Measurements from ENCODE around the gene CHCHD10. TPM values are rescaled to one million over a fixed set of nuclear protein-coding genes. Genes with fewer than 3 reads are reported as not detected.

Gene CHCHD10
- total and polyA plus RNA-seq, 2 of the 4 experiments (the other 2 are of a cell fraction) = 2.2 to 11.2 TPM

DNA sequence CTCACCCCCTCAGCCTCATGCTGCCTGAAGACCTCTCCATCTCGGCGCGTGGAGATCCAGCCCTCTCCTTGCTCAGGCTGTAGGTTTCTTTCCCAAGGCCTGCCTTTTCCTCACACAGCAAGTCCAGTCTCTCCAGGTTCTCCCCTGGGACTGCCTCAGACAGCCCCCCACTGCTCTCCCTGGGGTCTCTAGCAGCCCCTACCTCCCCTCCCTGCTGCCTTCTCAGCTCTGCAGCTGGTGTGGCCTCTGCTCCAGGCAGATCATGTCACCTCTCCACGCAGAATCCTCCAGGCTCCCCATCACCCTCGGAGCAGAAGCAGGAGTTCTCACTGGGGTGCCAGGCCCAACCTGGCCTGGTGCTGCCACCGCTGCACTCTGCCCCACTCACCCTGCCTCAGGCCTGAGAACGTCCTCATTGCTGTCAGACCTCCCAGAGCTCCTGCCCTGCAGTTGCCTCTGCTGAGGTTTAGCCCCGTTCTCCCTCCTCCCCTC, 34.2 kb upstream of the CHCHD10 start:
- intact Hi-C loops (cut with micrococcal nuclease) = no loop called here

More for the DNA sequence above, 34.2 kb upstream of the CHCHD10 start:
- Histone ChIP-seq H3K14ac (replicated peaks; ENCODE audit: low read depth, low read length) (no peak overlapping the region), H3K56ac (ENCODE audit: extremely low read depth, insufficient read depth, low read length) (no peak overlapping the region), H3K18ac (ENCODE audit: low read depth, low read length) (no peak overlapping the region), H4K5ac (ENCODE audit: low read depth, low read length) (no peak overlapping the region), H2AK5ac (ENCODE audit: low read depth, low read length) (no peak overlapping the region), H2BK5ac (ENCODE audit: low read depth, low read length, poor library complexity, severe bottlenecking) (no peak overlapping the region), H2AK9ac (replicated peaks; ENCODE audit: low read depth, low read length, poor library complexity) (no peak overlapping the region), H3K9me3 (ENCODE audit: control insufficient read depth, insufficient read depth, low read length) (no peaks in the 10 kb centered on the region), H3K79me1 (ENCODE audit: low read depth in 1 of 2, low read length in 2 of 2) (peaks cover 0 to 18% of the 10 kb centered on the region in 2 experiments; a peak in 2 of 4 replicates), H4K20me1 (ENCODE audit: insufficient read depth, low read length) (no peaks in the 10 kb centered on the region; the same call in 1 of the 2 replicates), H3K4me1 (ENCODE audit: control insufficient read depth, insufficient read depth, low read length) (no peaks in the 10 kb centered on the region), H2BK15ac (ENCODE audit: low read depth, low read length) (no peak overlapping the region), H3K27ac (ENCODE audit: insufficient read depth, low read length) (no peak overlapping the region), H3K4me2 (ENCODE audit: low read depth, low read length) (no peak overlapping the region), H3K23ac (ENCODE audit: low read depth, low read length) (no peak overlapping the region), H3K4me3 (ENCODE audit: insufficient read depth, low read depth, low read length) (no peak overlapping the region), H4K8ac (ENCODE audit: low read depth in 2 of 2, low read length in 2 of 2) (no peak overlapping the region), H2BK20ac (ENCODE audit: low read depth, low read length) (no peak overlapping the region), H4K91ac (ENCODE audit: insufficient read depth, low read depth, low read length) (no peak overlapping the region), H3K9ac (ENCODE audit: low read depth, low read length) (no peak overlapping the region), H3K27me3 (ENCODE audit: control insufficient read depth, insufficient read depth, low read length) (no peaks in the 10 kb centered on the region), H3K36me3 (ENCODE audit: control insufficient read depth, insufficient read depth, low read length) (peaks cover 72% of the 10 kb centered on the region), H3K9me1 (ENCODE audit: insufficient read depth, low read length) (no peaks in the 10 kb centered on the region), H2AFZ (replicated peaks; ENCODE audit: low read length, poor library complexity) (no peak overlapping the region), H2BK120ac (ENCODE audit: low read depth, low read length) (no peak overlapping the region), H3K4ac (ENCODE audit: low read depth, low read length) (no peak overlapping the region)
- ChIA-PET CTCF (no interaction called here), POLR2A (ENCODE audit: unreplicated experiment) (no interaction called here)
- DNase-seq (no peak), ATAC-seq (ENCODE audit: low read depth) (no peak)
- dilution Hi-C loops (cut with HindIII; ENCODE audit: low sequenced_read_pairs, unreplicated experiment) = no loop called here
- WGBS, 2 experiments (ENCODE audit: extremely low coverage in 2 of 2, insufficient read length in 1 of 2) = 92% methylated on average over 8 of the region's 8 CpGs; no CpG with 5 or more reads in 1 of the 2 experiments
- no TSS peak for BruUV-seq (replicated peaks)
- in situ Hi-C loops (cut with MboI; ENCODE audit: low sequenced_read_pairs) = no loop called here
- TF ChIP-seq NFE2L2 (IDR thresholded peaks at IDR 0.05; ENCODE audit: low read depth, low read length) = no peak
- TF ChIP-seq MXI1 (IDR thresholded peaks at IDR 0.05; ENCODE audit: borderline replicate concordance, low read depth, low read length) = no peak
- TF ChIP-seq CHD1 (IDR thresholded peaks at IDR 0.05; ENCODE audit: low read depth, low read length) = no peak
- TF ChIP-seq, protein P1, sequence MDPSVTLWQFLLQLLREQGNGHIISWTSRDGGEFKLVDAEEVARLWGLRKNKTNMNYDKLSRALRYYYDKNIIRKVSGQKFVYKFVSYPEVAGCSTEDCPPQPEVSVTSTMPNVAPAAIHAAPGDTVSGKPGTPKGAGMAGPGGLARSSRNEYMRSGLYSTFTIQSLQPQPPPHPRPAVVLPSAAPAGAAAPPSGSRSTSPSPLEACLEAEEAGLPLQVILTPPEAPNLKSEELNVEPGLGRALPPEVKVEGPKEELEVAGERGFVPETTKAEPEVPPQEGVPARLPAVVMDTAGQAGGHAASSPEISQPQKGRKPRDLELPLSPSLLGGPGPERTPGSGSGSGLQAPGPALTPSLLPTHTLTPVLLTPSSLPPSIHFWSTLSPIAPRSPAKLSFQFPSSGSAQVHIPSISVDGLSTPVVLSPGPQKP (IDR thresholded peaks at IDR 0.05; ENCODE audit: borderline replicate concordance, low read depth, low read length) = no peak
- TF ChIP-seq RFX5 (IDR thresholded peaks at IDR 0.05; ENCODE audit: low read depth, low read length) = no peak
- no peak for TF ChIP-seq RCOR1 (IDR thresholded peaks at IDR 0.05; ENCODE audit: insufficient replicate concordance, low read length)
- TF ChIP-seq MAFK (IDR thresholded peaks at IDR 0.05; ENCODE audit: low read depth, low read length) = no peak
- TF ChIP-seq, protein P2, sequence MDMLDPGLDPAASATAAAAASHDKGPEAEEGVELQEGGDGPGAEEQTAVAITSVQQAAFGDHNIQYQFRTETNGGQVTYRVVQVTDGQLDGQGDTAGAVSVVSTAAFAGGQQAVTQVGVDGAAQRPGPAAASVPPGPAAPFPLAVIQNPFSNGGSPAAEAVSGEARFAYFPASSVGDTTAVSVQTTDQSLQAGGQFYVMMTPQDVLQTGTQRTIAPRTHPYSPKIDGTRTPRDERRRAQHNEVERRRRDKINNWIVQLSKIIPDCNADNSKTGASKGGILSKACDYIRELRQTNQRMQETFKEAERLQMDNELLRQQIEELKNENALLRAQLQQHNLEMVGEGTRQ (IDR thresholded peaks at IDR 0.05; ENCODE audit: low read depth, low read length) = no peak
- no peak for TF ChIP-seq FOS (IDR thresholded peaks at IDR 0.05; ENCODE audit: low read depth, low read length)
- no peak for TF ChIP-seq CEBPB (IDR thresholded peaks at IDR 0.05; ENCODE audit: low read depth, low read length)
- no peak for TF ChIP-seq BHLHE40 (IDR thresholded peaks at IDR 0.05; ENCODE audit: low read depth, low read length)
- TF ChIP-seq MAZ (IDR thresholded peaks at IDR 0.05; ENCODE audit: borderline replicate concordance, low read depth, low read length) = no peak

Measured in IMR-90 (cell line).